Neuronal stem cell (in vitro differentiated cells): ENCODE data around the gene ATP5F1D.

ENCODE experiments used
- DNase-seq: peaks from one replicate; pipeline ENCODE4 v3.0.0-alpha.2; 2013; ENCODE audit warnings: low spot score
- H2AFZ ChIP-seq: one replicate; pipeline ENCODE4 v1.6.1; 2013; ENCODE audit warnings: mild to moderate bottlenecking, low read length, inconsistent platforms
- H2AK5ac ChIP-seq: 2 replicates; pipeline ENCODE4 v1.6.1; 2013; ENCODE audit warnings: low read depth, mild to moderate bottlenecking, inconsistent platforms, low read length, moderate library complexity, mixed read lengths
- H2BK120ac ChIP-seq: 2 replicates; pipeline ENCODE4 v1.6.1; 2013; ENCODE audit warnings: low read depth, mild to moderate bottlenecking, inconsistent platforms, low read length, moderate library complexity, mixed read lengths
- H2BK12ac ChIP-seq: one replicate; pipeline ENCODE4 v1.6.1; 2013; ENCODE audit warnings: low read length, inconsistent platforms
- H2BK15ac ChIP-seq: 2 replicates; pipeline ENCODE4 v1.6.1; 2013; ENCODE audit warnings: mild to moderate bottlenecking, low read length, inconsistent platforms, mixed read lengths
- H2BK5ac ChIP-seq: one replicate; pipeline ENCODE4 v1.6.1; 2013; ENCODE audit warnings: inconsistent platforms, mild to moderate bottlenecking, low read length, moderate library complexity
- H3K14ac ChIP-seq: one replicate; pipeline ENCODE4 v1.6.1; 2013; ENCODE audit warnings: low read length, inconsistent platforms
- H3K18ac ChIP-seq: 2 replicates; pipeline ENCODE4 v1.6.1; 2013; ENCODE audit warnings: low read length, inconsistent platforms
- H3K23ac ChIP-seq: 2 replicates; pipeline ENCODE4 v1.6.1; 2013; ENCODE audit warnings: low read depth, mild to moderate bottlenecking, mixed read lengths, low read length, inconsistent platforms; ENCODE audit not compliant: poor library complexity
- H3K27ac ChIP-seq: replicated peaks from 3 replicates; pipeline ENCODE4 v1.5.1; 2013; ENCODE audit warnings: low read length, inconsistent platforms
- H3K27me3 ChIP-seq, 3 experiments: 2 replicates each; pipeline ENCODE4 v1.6.1; 2013; ENCODE audit warnings: low read length in 3 of 3, mild to moderate bottlenecking in 2 of 3, inconsistent platforms in 1 of 3, low read depth in 1 of 3, mixed read lengths in 1 of 3, moderate library complexity in 1 of 3; ENCODE audit not compliant: control insufficient read depth in 3 of 3, insufficient read depth in 3 of 3
- H3K36me3 ChIP-seq, 2 donors: replicated peaks in 1 of 2; 2 replicates each; pipeline ENCODE4 v1.6.1; 2013; ENCODE audit warnings: low read length in 2 of 2; ENCODE audit not compliant: control insufficient read depth in 2 of 2, insufficient read depth in 2 of 2
- H3K4ac ChIP-seq: 2 replicates; pipeline ENCODE4 v1.6.1; 2013; ENCODE audit warnings: inconsistent platforms, mild to moderate bottlenecking, low read length, moderate library complexity
- H3K4me1 ChIP-seq, 2 donors: 1 replicate in 1 of 2; 2 replicates in 1 of 2; pipeline ENCODE4 v1.6.1; 2013; ENCODE audit warnings: low read length in 2 of 2, low read depth in 1 of 2; ENCODE audit not compliant: control insufficient read depth in 2 of 2, insufficient read depth in 1 of 2
- H3K4me2 ChIP-seq: one replicate; pipeline ENCODE4 v1.6.1; 2013; ENCODE audit warnings: mild to moderate bottlenecking, low read length, inconsistent platforms; ENCODE audit not compliant: insufficient read depth, poor library complexity, severe bottlenecking
- H3K4me3 ChIP-seq, 2 donors: 2 replicates each; pipeline ENCODE4 v1.5.1; 2013; ENCODE audit warnings: low read length in 2 of 2, mild to moderate bottlenecking in 2 of 2, inconsistent platforms in 1 of 2, moderate library complexity in 1 of 2
- H3K79me1 ChIP-seq: one replicate; pipeline ENCODE4 v1.6.1; 2013; ENCODE audit warnings: low read depth, mild to moderate bottlenecking, inconsistent platforms, low read length, moderate library complexity
- H3K9ac ChIP-seq: one replicate; pipeline ENCODE4 v1.6.1; 2013; ENCODE audit warnings: mild to moderate bottlenecking, low read depth, low read length, inconsistent platforms; ENCODE audit not compliant: poor library complexity
- H3K9me3 ChIP-seq, 2 donors: replicated peaks in 1 of 2; 2 replicates each; pipeline versions ENCODE3 to v1.6.1; 2013; ENCODE audit warnings: low read length in 2 of 2, mild to moderate bottlenecking in 2 of 2, inconsistent platforms in 1 of 2, low read depth in 1 of 2, mixed read lengths in 1 of 2, moderate library complexity in 1 of 2; ENCODE audit not compliant: control insufficient read depth in 2 of 2, insufficient read depth in 1 of 2
- H4K8ac ChIP-seq: one replicate; pipeline ENCODE4 v1.6.1; 2013; ENCODE audit warnings: low read depth, mild to moderate bottlenecking, inconsistent platforms, low read length, moderate library complexity
- H4K91ac ChIP-seq: one replicate; pipeline ENCODE4 v1.6.1; 2013; ENCODE audit warnings: low read length, low read depth, mild to moderate bottlenecking, inconsistent platforms; ENCODE audit not compliant: poor library complexity
- WGBS, 2 donors: extraction: QIAGEN DNeasy Blood & Tissue Kit; methylation state at CpG; one replicate each; pipeline ENCODE4 v1.1.7; 2013; ENCODE audit warnings: missing lambda C conversion rate in 2 of 2, mixed read lengths in 1 of 2; ENCODE audit not compliant: insufficient read length in 2 of 2, insufficient replicate concordance in 1 of 2; ENCODE audit errors: extremely low coverage in 2 of 2; 5-methylcytosine and 5-hydroxymethylcytosine counted together

Gene ATP5F1D

GRCh38 chr19:1266916-1267476 lies 25.4 kb downstream of the ATP5F1D start:
- Histone ChIP-seq H3K23ac (peak overlapping the region; percentile 99), H2BK120ac (peak overlapping the region; percentile 73), H3K36me3 (peaks cover 15 to 24% of the 10 kb centered on the region in 2 donors), H3K27ac (peak overlapping the region; percentile 68), H3K79me1 (peaks cover 19% of the 10 kb centered on the region), H3K4me1 (peaks cover 56 to 69% of the 10 kb centered on the region in 2 donors), H3K18ac (peak overlapping the region; percentile 100), H2BK12ac (no peak overlapping the region), H2AK5ac (peak overlapping the region; percentile 99), H2BK5ac (peak overlapping the region; percentile 84), H2AFZ (peak overlapping the region; percentile 88), H3K4me3 (peak overlapping the region; percentile 47 to 81), H4K91ac (peak overlapping the region; percentile 94), H4K8ac (no peak overlapping the region), H3K9me3 (no peaks in the 10 kb centered on the region), H3K4ac (peak overlapping the region; percentile 17), H3K9ac (peak overlapping the region; percentile 83), H3K4me2 (peak overlapping the region; percentile 90), H2BK15ac (peak overlapping the region; percentile 96), H3K14ac (peak overlapping the region; percentile 47), H3K27me3 (peaks cover 0 to 2% (median 0%) of the 10 kb centered on the region in 3 experiments)
- DNase-seq: no peak
- no CpG with 5 or more reads among the region's 59 CpGs for WGBS, 2 donors

DNA sequence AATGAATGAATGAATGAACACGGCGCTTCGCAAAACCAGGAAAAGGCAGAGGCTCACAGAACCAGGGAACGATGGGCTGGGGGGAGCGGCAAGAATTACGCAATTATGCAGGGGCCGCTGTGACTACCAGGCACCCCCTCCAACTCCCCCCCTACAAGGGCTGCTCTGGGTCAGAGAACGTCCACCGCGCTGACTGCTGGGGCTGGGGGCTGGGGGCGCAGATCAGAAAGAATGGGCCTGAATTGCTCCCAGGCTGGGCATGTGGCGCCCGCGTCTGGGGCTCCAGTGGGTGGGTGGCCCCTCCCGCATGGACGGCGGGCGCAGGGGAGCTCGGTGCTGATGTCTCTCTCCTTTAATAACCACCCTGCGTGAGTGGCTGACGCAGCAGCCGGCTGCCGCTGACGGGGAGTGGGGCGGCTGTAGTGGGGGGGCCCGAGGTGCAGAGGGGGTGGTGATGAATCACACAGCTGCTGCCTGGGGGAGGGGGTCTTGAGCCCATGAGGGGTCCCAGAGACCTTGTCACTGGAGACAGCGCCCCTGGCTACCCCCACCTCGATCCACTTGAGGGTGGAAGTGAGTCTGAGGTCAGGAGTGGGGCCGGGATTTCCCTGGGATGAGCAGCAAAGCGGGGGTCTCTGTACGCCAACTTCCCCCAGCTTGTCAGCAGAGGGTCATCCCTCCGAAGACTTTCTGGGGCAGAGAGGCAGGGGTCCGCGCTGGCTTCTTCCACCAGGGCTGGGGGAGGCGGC lies 26.1 kb downstream of the ATP5F1D start:
- Histone ChIP-seq H3K9me3 (no peaks in the 10 kb centered on the region), H3K9ac (peak overlapping the region; percentile 85), H3K23ac (peak overlapping the region; percentile 99), H3K4me1 (peaks cover 54 to 63% of the 10 kb centered on the region in 2 donors), H4K91ac (no peak overlapping the region), H3K36me3 (peaks cover 19 to 31% of the 10 kb centered on the region in 2 donors), H2BK12ac (peak overlapping the region; percentile 75), H3K4me2 (peak overlapping the region; percentile 90), H3K4me3 (peak overlapping the region; percentile 47 to 81), H3K27ac (no peak overlapping the region), H2BK15ac (peak overlapping the region; percentile 96), H3K18ac (peak overlapping the region; percentile 86), H2BK120ac (peak overlapping the region; percentile 73), H4K8ac (no peak overlapping the region), H2BK5ac (peak overlapping the region; percentile 84), H3K27me3 (peaks cover 0 to 2% (median 0%) of the 10 kb centered on the region in 3 experiments), H2AK5ac (peak overlapping the region; percentile 99), H2AFZ (peak overlapping the region; percentile 81), H3K14ac (peak overlapping the region; percentile 47), H3K79me1 (peaks cover 18% of the 10 kb centered on the region), H3K4ac (no peak overlapping the region)
- no CpG with 5 or more reads among the region's 35 CpGs for WGBS, 2 donors
- no peak for DNase-seq

DNA sequence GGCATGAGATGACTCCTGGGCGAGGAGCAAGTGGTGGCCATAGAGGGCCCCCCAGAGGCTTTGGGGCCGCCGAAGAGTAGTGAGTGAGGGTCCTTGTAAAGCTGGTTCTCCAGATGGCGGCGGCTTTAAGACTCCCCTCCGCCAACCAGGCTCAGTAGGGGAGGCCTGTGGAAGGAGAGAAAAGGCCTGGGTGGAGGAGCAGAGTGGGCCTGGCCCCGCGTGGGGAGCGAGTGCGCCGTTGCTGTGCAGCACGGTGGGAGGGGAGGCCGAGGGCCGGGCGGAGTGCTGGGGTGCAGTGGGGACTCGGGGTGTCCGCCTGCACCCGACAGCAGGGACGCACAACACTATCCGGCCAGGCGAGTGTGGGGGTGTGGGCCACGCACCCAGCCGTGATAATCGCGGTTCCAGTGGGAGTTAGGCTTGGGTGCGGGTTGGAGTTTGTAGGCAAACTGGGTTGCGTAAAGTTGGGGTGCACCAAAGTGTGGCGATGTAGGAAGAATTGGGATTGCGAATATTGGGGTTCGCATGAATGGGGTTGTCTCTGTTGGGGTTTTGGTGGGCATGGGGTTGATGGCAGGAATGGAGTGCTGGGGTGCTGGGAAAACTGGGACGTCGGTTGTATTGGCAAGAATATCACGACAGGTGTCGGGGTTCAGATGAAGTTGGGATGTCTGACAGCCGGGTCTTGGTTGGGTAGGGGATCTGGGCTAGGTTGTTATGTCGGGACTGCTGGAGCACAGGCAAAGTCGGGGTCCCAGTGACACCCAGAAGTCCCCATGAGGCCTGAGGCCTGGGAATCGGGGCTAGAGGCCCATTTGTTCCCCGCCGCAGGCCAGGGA lies 26.9 kb downstream of the ATP5F1D start:
- Histone ChIP-seq H3K4ac (no peak overlapping the region), H3K18ac (peak overlapping the region; percentile 86), H2BK120ac (peak overlapping the region; percentile 73), H3K79me1 (peaks cover 20% of the 10 kb centered on the region), H3K27ac (peak overlapping the region; percentile 43), H3K23ac (peak overlapping the region; percentile 100), H2AK5ac (peak overlapping the region; percentile 99), H3K9me3 (no peaks in the 10 kb centered on the region), H3K4me3 (peak overlapping the region; percentile 30 to 32), H3K36me3 (peaks cover 27 to 39% of the 10 kb centered on the region in 2 donors), H2AFZ (peak overlapping the region; percentile 81), H4K8ac (peak overlapping the region; percentile 48), H2BK12ac (peak overlapping the region; percentile 100), H3K14ac (peak overlapping the region; percentile 40), H3K4me1 (peaks cover 46 to 55% of the 10 kb centered on the region in 2 donors), H3K9ac (peak overlapping the region; percentile 78), H2BK15ac (peak overlapping the region; percentile 96), H3K27me3 (peaks cover 0 to 2% (median 0%) of the 10 kb centered on the region in 3 experiments), H3K4me2 (peak overlapping the region; percentile 90), H2BK5ac (peak overlapping the region; percentile 84), H4K91ac (peak overlapping the region; percentile 97)
- DNase-seq: no peak
- 100% methylated on average over 3 of the region's 40 CpGs; no CpG with 5 or more reads in 1 of the 2 donors for WGBS, 2 donors
